Measurements from ENCODE around the gene STMN3.
"Not testable (repeated sequence)": the region's sequence is repeated elsewhere in the genome, so short reads cannot be mapped to it uniquely, and the experiment has no call there.

STMN3 gene

DNA sequence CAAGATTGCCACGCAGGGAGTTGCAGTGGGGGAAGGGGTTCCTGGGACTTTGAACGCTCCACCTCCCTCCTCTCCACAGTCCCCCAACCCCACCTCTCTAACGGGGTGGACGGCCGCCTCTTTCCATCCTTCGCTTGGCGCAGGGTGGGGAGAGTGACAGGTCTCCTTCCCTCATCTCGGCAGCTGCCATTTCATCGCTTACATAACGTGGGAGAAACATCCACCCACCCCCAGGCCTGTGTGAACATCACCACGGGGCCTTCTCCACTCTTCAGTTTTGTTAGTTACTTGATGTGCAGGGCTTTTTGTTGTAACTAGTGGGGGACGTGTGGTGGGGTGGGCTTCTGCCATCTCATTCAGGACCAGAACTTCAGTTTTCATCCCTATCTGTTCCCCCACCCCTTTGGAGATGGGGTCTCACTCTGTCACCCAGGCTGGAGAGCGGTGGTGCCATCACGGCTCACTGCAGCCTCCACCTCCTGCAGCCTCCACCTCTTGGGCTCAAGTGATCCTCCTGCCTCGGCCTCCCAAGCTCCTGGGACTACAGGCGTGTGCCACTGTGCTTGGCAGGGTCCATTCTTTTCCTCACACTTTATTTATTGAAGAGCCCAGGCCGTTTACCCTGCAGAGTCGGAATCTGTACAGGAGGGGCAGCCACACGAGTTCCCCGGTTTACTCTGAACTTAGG lies 22.6 kb upstream of the STMN3 start:
- DNase-seq = no peak

DNA sequence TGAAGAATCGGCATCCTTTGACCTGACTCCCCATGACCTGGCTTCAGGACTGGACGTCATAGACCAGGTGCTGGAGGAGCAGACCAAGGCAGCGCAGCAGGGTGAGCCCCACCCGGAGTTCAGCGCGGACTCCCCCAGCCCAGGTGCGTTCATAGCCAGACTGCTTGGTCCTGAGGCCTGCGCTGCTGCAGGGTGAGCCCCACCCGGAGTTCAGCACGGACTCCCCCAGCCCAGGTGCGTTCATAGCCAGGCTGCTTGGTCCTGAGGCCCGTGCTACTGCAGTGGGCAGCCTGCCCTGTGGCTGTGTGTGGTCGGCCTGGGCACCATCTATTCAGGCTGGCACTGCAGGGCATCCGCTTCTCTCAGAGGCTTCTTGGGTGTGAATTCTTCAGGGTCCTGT lies 20.7 kb upstream of the STMN3 start:
- DNase-seq = no peak

DNA sequence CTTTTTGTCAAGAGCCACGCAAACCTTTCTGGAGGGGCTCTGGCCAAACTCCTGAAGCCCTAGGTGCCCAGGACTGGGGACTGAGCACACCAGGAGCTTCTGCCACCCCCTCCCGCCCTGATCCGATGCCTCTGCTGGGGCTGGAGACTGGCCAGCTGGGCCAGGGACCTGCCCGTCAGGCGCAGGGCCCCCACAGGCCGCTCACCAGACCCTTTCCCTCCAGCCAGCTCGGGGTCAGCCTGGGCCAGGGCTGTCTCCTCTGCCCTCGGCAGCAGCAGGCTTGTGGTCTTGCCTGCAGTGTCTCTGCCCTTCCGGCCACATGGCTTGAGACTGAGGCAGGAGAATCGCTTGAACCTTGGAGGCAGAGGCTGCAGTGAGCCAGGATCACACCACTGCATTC lies 19.4 kb upstream of the STMN3 start:
- no peak for DNase-seq

DNA sequence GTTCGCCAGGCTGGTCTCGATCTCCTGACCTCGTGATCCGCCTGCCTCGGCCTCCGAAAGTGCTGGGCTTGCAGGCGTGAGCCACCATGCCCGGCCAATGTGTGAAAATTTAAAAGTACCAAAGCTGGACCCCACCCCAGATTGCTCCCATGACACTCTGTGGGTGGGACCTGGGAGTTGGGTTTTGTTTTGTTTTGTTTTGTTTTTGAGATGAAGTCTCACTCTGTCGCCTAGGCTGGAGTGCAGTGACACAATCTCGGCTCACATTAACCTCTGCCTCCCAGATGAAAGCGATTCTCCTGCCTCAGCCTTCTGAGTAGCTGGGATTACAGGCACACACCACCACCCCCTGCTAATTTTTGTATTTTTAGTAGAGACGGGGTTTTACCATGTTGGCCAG lies 18.5 kb upstream of the STMN3 start:
- DNase-seq = not testable (repeated sequence)

DNA sequence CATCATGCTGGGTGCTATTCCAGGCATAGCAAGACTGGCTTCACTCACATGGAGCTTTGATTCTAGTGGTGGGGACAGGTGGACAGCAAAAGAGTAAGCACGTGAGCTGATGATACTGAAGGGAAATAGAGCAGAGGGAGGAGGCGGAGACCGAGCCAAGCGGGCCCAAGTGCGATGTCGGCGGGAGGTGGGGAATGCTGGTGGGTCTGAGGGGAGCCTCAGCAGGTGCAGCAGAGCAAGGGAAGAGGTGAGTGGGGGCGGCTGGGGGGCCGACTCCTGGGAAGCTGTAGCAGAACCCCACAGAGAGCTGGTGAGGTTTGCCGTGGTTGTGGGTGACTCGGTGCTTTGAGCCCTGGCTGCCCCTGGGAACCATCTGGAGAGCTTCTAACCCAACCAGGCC lies 15.1 kb upstream of the STMN3 start:
- DNase-seq = no peak

DNA sequence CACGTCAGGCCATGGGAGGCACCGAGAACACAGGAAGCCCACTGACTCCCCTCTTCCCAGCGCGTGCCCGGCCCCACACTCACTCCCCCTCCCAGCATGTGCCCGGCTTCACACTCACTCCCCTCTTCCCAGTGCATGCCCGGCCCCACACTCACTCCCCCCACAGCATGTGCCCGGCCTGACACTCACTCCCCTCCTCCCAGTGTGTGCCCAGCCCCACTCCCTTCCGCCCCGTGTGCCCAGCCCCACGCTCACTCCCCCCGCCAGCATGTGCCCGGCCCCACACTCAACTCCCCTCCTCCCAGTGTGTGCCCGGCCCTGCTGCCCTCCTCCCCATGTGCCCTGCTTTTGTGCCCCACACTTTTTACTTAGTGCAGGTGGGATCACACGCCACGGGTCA lies 14.6 kb upstream of the STMN3 start:
- DNase-seq = no peak

DNA sequence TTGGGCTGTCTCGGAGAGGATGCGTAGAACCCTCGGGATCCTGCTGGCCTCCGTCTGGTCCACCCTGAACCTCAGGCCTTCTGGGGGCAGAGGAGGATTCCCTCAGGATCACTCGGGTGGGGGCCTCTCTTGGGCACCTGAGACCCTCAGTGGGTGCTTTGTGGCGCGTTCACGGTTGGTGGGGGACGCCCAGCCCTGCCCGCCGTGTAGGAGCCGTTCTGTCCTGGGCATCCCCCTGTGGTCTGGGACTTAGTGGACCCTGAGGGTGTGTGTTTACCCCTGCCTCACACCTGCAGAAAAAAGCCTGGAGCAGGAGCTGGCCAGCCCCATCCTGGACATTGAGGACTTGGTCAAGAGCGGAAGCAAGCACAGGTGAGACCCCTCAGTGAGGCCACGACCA lies 12.5 kb upstream of the STMN3 start:
- no peak for DNase-seq

DNA sequence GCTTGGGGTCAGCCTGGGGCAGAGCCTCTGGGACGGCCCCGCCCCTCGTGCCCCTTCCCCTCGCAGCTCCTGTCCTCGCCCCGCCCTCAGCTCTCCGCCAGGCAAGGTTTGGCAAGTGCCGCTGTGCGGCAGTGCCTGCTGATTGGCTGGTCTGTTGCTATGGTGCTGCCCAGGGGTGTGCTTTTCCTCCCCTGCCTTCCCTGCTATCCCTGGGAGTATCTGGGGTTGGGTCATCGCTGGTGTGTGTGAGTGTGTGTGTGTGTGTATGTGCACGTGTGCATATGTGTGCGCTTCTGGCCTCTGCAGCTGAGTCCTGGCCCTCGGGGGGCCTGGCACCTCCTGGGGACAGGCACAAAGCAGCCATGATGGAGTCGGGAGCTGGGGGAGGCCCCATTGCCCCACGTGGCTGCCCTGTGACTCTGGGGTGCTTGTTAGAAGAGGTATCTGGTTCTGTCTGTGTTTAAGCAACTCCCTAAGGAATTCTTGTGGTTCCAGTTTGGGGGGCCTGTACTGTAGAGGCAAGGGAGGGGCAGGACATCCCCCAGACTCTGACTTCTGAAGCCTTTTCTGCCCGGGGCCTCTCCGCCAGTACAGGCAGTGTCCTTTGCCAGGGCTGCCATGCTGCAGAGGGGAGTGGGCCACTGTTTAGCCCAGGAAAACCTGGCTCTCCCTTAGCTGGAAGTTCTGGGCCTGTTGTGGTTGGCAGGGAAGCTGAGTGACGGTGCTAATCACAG lies 11.8 kb upstream of the STMN3 start:
- DNase-seq = no peak

DNA sequence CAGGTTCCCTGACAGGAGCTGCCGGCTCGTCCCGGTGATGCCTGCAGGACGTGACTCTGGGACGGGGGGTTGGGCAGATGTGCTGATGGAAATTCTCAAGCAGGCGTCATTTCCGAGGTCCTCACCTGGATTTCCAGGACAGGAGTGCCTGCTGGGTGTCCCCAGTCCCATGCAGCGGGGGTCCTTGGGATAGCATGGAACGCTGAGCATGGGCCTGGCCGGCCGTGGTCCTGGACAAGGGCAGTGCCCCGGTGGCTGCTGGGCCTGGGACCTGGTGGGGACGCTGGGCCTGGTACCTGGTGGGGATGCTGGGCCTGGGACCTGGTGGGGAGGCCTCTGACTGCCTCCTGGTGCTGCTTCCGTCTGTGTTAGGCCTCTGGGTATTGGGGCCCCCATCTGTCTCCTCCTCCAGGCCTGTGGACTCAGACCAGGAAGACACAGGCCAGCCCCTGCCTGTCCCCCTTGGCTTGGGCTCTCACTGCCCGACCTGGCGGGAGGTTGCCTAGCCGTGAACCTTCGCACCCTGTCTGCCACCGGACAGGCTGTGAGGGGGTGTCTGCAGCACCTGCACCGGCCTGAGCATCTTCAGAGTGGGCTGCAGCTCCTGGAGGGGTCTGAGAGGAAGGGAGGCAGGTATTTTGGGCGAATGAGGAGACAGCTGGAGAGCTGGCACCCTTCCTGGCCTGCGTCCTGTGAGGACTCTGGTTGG lies 11.1 kb upstream of the STMN3 start:
- DNase-seq = no peak

DNA sequence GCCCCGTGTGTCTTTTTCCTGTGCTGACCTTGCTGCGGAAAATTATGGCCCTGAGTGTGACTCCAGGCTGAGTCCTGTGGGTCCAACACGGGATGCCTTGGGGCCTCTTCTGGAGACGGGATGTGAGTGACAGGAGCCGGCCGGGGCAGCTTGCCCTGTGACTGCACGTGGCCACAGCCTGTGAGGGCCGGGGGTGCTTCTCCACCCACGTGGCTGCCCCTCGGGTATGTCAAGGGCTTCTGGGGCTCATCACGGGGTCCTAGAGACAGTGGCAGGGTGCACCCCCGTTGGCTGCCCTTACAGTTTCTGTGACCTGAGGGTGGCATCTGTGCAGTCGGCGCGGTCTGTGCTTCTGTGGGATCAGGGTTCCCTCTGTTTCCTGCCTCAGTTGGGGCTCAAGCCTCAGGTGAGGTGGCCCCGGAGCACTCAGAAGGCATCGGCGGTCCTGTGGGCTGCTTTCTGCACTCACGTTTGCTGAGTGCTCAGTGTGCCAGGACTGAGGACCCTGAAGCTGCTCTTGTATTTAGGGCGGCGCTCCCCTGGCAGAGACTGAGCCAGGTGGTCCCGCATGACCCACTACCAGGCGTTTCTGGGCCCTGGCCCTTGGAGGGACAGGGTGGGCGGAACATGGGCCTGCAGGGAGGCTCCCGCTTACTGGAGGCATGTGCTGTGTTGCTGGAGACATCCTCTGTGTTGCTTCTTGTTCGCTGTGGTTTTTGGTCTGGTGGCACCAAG lies 10.3 kb upstream of the STMN3 start:
- no peak for DNase-seq

DNA sequence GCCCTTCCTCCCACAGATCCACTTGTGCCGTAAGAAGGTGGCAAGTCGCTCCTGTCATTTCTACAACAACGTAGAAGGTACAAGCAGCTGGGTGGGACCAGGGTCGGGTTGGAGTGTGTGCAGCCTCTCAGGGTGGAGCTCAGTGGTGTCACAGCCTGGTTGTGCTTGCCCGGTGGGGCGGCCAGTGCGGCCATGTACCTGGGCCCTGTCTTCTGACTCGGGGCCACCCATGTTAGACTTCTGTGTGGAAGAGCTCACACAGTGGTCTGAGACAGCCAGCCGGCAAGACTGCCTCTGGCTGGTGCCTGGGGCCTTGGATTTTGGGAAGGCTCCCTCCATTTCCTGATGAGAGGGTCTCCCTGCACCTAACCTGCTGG lies 9.6 kb upstream of the STMN3 start:
- DNase-seq = no peak

DNA sequence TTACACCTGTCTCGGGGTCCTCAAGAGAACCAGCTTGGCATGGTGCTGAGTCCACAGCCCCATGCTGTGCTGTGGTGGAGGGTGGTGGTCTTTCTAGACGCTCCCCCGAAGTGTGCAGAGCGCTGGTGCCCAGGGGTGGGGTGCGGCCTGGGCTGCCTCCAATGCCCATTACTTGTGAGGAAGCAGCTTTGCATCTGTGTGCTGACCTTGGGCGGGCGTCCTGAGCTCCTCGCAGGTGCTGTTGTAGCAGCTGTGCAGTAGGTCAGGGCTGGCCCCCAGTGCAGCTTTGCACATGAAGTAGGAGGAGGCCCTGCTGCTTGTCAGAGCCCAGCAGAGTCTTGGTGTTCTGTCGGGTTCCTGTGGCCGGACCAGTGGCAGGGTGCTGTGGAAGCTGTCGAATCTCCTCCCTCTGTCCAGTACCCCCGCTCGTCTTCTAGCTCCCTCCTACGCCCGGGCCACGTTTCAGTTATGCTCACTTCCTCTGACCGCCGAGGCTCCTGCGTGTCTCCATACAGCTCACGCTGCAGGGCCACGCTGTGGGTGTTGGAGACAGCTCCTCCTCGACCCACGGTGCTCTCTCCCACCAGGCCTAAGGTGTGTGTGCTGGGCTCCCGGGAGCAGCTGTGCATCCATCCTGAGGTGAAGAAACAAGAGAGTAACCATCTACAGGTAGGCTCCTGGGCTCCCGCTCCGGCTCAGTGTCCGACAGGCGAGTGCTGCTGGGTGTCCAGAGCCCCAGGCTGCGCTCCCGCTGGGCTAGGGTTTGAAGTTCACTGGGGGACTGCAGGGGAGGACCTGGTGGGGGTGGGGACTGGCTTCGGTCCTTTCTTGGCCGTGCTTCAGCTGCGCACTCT lies 9.0 kb upstream of the STMN3 start:
- DNase-seq = no peak

DNA sequence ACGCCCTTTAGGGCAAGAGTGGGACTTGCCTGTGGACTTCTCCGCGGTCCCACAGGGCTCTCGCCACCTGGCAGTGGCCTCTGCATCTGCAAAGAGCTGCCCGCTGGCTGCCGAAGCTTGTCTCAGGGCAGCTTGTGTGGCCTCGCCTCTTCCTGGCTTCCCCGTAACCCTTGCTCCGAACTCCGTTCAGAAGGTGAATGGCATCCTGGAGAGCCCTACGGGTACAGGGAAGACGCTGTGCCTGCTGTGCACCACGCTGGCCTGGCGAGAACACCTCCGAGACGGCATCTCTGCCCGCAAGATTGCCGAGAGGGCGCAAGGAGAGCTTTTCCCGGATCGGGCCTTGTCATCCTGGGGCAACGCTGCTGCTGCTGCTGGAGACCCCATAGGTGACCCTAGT lies 7.9 kb upstream of the STMN3 start:
- DNase-seq = no peak

DNA sequence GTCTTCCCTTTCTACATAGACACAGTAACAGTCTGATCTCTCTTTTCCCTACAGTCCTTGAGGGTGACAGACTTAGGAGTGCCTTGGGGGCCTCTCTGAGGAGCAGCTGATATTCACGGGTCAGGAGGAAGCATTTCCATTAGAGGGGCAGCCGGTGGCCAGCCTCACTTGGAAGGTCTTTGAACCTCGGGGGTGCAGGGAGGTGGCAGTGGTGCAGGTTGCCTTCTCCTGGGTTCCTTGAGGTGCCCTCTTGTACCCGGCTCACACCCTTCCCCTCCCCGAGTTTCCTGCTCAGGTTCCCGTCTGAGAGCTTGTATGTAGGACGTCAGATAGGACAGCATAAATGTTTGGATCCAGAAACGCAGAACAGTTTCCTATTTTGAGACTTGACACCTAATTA lies 7.4 kb upstream of the STMN3 start:
- DNase-seq = no peak

DNA sequence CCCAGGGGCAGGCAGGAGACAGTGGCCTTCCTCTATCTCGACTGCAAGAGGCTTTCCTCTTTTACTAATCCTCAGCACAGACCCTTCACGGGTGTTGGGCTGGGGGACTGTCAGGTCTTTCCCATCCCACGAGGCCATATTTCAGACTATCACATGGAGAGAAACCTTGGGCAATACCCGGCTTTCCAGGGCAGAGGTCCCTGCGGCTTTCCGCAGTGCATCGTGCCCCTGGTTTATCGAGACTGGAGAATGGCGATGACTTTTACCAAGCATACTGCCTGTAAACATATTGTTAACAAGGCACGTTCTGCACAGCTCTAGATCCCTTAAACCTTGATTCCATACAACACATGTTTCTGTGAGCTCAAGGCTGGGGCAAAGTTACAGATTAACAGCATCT lies 7.0 kb upstream of the STMN3 start:
- not testable (repeated sequence) for DNase-seq

DNA sequence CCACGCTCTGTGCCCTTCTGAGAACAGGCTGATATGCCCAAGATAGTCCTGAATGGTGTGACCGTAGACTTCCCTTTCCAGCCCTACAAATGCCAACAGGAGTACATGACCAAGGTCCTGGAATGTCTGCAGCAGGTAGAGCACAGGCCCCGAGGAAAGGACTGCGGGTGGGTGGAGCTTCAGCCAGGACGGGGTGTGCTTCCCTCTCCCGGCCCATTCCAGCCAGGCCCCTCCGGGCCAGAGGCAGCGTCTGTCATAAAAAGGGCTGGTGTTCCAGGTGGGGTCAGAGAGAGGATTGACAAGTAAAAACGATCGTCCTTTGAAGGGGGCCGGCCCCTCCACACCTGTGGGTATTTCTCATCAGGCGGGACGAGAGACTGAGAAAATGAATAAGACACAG lies 6.1 kb upstream of the STMN3 start:
- no peak for DNase-seq

DNA sequence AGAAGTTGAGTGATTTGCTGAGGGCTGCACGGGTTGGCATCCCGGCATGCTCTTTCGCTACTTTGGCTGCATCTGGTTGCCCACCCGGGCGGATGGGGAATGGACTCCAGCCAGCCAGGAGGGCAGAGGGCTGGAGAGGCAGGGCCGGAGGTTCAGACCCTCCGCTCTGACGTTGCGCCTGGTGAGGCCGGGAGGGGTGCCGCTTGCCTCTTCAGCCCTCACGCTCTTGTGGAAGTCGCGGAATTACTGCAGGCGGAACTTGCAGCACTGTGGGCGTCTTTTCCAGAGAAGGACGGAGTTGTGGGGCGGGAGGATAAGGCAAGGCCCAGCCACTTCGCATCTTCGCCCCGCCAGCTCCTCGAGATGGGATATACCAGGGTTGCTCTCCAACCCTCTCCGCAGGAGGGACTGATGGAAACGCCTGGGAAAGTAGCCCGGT lies 5.5 kb upstream of the STMN3 start:
- DNase-seq = no peak

DNA sequence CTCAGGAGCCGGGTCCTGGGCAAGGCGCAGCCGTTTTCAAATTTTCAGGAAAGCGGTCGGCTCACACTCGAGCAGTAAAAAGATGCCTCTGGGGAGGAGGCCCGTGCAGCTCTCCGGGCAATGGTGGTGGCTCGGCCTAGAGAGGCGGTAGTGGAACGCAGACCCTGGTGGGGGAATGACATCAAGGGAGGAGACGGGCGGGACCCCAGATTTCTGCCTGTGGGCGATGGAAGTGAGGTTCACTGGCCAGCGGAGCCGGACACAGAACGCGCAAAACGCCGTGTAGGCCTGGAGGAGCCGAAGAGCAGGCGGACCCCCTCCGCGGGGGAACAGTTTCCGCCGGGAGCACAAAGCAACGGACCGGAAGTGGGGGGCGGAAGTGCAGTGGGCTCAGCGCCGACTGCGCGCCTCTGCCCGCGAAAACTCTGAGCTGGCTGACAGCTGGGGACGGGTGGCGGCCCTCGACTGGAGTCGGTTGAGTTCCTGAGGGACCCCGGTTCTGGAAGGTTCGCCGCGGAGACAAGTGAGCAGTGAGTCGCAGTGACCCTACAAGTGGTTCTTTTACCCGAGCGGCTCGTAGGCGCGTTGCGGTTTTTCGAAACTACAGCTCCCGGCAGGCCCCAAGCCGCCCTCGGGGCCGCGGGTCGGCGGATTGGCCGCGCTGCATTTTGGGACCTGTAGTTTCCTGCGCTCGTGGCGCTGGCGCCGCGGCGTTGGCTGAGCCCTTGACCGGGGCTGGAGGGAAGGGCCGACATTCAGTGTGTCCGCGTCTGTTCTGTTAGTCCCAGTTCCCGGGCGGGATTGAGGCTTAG lies 4.9 kb upstream of the STMN3 start, which contains the start of gene RTEL1:
RTEL1 (plus strand) TSS at position 376 of the 812 bp plus-strand sequence. CDS start 1,091 bp downstream, outside the sequence.
- DNase-seq = peak; percentile 95

DNA sequence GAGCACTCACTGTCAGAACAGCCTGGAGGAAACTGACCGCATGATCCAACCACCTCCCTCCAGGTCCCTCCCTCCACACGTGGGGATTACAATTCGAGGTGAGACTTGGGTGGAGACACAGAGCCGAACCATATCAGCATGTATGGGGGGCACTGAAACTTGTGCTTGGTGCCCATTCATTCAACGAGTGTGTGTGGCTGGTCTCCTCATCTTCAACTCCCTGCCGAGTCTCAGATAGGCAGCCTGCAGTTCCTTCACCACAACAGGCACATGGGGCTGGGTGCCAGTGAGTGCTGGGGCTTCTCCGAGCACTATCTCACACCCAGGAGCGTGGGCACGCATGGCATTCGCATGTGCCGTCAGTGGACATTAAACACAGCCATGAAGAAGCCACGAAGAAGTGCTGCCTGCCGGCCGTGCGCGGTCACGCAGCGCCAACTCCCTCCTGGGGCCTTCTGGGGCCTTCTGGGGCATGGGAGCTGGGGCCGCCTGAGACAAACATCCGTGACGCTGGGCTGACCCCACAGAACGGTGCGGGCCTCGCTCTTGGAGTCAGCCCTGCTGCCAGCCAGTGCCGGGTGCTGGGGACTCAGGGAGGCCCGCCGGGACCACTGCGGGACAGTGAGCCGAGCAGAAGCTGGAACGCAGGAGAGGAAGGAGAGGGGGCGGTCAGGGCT lies 4.2 kb upstream of the STMN3 start:
- DNase-seq = no peak

DNA sequence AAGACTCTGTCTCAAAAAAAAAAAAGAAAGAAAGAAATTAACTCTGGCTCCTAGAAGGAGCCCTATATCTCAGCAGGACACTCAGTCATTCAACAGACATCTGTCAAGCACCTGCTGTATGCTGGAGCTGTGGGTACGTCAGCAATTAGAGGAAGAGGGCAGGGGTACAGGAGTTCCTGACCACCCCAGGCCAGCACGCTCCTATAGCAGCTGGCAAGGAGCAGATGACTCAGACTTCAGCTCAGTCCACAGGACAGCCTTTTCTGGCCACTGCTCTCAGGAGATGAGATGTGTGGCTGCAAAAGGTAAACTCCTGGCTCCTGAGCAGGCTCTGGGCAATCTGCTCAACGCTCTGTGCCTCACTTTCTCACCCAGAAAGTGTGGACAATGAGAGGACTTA lies 3.2 kb upstream of the STMN3 start:
- DNase-seq = no peak

DNA sequence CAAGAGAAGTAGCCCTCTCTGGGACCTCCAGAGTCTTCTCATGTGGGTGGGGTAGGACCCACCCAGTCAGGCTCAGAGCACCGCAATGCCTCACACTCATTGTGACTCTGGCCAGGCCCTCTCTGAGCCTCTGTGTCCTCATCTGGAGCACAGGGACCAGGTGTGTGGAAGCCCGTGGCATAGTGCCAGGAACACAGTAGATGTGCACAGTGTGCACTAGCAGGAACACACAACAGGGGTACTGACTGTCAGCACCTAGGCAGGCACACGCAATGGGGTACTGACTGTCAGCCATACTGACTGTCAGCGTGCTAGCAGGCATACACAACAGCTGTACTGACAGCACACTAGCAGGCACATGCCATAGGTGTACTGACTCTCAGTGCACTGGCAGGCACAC lies 2.0 kb upstream of the STMN3 start:
- no peak for DNase-seq
